Activated CD4-positive, CD25-positive, alpha-beta regulatory T cell treated with anti-CD3 and anti-CD28 coated beads, Interleukin-2, amount 50 U/mL, for 72 hours (primary cell): ENCODE results near the gene PPHLN1.

ENCODE experiments used
- DNase-seq: peaks from one replicate; pipeline ENCODE4 v3.0.0; 2021

The PPHLN1 gene

DNA sequence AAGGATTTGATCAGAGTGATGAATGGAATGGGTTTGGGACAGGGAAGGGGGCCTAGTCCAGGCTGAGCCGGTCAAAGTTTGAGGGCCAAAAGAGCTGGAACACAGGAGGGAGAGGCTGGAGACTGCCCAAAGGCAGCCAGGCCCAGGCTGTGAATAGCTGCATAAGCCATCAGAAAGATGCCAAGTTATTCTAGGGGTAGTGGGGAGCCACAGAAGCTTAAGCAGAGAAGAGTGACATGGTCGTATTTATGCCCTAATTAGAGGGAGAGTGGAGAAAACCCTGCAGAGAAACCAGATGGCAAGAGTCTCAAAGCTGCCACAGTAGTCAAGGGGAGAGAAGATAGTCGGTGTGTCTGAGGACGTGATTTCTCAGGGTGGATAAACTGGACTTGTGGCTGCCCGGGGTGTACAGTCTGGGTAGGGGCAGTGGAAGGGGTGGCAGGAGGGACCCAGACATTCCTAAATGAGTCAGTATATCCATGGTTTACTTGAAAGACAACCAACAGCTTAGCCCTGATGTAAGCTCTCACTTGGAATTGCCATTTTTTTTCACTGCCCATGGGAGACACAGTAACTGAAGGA is 164.4 kb downstream of the PPHLN1 start:
- no peak for DNase-seq
